DMS79 treated with DMSO at 0.1 percent for 48 hours (cell line): ENCODE measurements around the gene APCDD1.
"Not testable (repeated sequence)": the region's sequence is repeated elsewhere in the genome, so short reads cannot be mapped to it uniquely, and the experiment has no call there.

Experiments
- DNase-seq: peaks from one replicate; lab custom pipeline; 2025; lab: John Stamatoyannopoulos, UW

The APCDD1 gene

DNA sequence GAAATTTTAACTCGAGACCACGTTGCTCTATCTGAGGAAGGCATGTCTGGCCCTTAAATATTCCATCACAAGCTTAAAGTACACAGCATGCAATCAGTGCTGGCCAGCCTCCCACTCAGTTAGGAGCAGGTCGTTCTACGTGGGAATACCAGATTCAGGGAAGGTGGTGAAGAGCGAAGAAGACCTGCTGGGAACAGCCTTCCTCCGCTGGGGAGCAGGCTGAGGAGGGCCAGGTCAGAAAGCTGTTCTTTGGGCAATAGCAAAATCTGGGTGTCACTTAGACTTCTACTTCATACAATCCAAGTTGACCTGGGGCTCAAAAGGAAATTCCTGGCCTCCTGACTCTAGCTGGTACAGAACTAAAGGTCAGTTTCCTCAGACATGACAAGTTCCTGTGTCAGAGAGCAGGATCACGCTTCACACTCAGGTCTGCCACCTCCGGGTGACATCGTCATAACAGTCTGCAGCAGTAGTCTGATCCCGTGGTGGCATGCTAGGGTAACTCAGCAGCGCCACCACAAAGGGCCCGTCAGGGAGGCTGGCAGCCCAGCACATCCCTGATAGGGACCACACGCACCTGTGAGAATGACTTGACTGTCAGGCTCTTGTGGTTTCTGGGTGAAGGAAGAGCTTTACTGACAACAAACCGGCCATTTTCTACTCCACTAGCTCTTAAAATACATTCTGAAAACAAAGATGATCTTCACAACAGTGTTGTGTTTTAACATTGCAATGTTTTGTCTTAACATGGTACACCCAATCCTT lies 36.1 kb downstream of the APCDD1 start:
- DNase-seq: no peak

GRCh38 chr18:10495936-10496335 lies 41.5 kb downstream of the APCDD1 start:
- no peak for DNase-seq

DNA sequence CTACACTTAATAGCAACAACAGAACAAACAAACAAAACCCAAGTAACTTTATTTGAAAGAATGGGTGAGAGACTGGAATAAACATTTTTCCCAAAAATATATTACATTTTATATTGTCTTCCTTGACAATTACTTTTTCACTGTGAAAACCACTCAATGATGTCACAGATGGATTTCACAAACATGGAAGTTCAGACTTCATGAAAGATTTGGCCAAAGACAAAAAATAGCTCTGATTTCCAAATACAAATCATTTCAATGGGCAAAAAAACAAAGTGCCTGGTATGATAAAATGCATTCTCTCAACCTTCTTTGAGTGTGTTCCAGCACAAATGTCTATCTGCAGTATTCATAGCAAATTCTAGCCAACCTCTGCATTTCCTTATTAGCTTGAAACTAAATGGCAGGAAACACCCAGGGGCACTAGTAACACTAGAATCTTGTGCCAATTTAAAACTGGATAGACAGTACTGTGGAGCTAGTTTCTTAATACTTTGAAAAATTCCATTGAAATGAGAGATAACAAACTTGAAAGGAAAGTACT lies 42.8 kb downstream of the APCDD1 start:
- no peak for DNase-seq

DNA sequence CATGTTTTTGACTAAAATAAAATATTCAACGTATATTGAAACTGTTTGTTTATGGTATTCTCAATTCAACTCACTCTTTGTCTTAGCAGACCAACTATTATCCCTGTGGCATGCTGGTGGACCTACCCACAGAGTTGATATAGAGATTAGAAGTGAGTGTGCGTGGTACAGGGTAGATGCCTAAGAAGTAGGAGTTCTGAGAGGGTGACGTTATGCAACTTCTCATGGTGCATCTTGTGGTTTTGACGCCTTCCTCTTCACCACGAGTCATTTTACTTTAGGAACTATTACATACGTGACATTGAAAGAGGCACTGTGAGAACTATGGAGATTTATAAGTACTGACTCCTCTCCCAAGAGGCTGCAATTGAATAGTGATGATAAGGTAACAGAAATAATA lies 44.8 kb downstream of the APCDD1 start:
- no peak for DNase-seq

GRCh38 chr18:10500038-10500437 lies 45.6 kb downstream of the APCDD1 start:
- no peak for DNase-seq

DNA sequence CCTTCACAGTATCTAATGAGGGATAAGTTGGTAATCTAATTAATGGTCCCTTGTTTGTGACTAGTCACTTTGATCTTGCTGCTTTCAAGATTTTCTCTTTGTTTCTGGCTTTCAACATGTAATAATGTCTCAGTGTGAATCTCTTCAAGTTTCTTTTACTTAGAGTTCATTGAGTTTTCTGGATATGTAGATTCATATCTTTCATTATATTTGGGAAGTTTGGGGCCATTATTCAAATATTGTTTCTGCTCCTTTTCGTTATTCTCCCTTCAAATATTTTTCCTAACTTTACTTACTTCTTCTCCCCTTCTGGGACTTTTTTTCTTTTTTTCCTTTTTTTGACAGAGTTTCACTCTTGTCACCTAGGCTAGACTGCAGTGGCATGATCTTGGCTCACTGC lies 50.3 kb downstream of the APCDD1 start:
- DNase-seq: no peak

- not testable (repeated sequence) for DNase-seq
Measured at GRCh38 chr18:10505892-10506291, 51.5 kb downstream of the APCDD1 start.

DNA sequence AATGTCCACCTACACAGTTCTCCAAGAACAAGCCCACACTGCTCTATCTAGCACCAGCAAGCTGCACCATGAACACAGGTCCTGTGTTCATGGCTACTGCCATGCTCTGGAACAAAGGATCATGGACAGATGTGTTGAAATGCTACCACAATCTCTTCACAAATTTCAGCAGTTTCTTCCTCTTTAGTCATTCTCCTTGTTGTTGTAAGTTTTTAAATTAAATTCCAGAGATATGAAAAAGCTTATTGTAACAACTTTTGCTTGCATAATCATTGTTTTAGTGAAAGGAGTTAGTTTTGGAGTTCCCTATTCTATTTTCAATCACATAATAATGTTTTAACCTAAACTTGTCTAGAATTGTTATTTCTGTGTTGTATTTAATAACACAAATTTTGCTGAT lies 54.2 kb downstream of the APCDD1 start:
- no peak for DNase-seq

DNA sequence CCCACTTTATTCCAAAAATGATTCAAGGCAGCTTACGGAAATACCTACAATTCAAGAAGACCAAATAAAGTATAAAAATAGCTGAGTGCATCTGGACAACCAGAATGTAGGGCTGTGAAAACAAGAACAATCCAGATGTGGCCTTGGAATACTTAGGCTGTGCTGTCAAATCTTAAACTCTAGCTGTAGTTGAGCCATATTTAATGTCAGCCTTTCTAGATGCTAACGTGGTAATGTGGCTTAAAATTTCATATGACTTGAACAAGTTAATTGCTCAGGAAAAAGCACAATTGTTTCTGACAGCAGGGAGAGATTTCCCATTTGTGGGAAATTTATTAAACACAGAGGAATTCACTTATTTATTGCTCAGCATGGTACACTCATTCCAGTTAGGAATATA lies 56.8 kb downstream of the APCDD1 start:
- no peak for DNase-seq

- DNase-seq: no peak
Measured at GRCh38 chr18:10514082-10514481, 59.6 kb downstream of the APCDD1 start.

DNA sequence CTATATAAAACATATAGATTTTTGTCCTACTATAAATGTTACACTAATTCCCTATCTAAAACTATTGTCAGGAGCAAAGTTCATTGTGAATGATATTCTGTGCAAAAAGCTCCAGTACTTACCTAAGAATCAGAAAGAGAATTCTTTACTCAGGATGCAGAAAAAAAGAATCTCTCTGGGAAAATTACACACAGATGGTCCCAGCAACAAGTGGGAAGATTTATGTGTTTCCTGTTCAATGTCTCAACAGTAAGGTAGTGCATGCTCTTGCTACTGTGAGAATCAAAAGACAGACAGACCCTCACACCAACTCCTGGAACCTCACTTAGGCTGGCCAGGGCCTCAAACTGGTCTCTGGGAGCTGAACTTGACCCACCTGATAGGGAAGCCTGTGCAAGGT lies 60.2 kb downstream of the APCDD1 start:
- no peak for DNase-seq

DNA sequence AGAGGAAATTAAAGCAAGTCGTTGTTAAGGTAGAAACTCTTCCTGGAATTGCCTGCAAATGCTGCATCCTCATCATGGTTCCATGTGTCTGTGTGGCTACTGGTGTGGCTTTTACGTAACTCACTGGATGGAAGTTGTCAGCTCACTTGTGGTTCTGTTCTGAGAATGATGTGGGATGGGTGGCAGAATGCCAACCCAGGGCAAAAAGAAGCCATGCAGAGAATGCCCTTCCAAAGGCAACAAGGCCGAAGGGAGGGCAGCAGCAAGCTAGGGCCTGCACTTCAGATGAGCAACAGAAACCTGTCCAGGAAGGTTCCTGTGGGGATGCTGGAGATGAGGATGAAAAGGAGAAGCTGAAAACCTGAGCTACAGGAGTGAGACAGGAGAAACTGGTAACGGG lies 61.0 kb downstream of the APCDD1 start:
- no peak for DNase-seq

- no peak for DNase-seq
Measured at GRCh38 chr18:10516078-10516477, 61.6 kb downstream of the APCDD1 start.

DNA sequence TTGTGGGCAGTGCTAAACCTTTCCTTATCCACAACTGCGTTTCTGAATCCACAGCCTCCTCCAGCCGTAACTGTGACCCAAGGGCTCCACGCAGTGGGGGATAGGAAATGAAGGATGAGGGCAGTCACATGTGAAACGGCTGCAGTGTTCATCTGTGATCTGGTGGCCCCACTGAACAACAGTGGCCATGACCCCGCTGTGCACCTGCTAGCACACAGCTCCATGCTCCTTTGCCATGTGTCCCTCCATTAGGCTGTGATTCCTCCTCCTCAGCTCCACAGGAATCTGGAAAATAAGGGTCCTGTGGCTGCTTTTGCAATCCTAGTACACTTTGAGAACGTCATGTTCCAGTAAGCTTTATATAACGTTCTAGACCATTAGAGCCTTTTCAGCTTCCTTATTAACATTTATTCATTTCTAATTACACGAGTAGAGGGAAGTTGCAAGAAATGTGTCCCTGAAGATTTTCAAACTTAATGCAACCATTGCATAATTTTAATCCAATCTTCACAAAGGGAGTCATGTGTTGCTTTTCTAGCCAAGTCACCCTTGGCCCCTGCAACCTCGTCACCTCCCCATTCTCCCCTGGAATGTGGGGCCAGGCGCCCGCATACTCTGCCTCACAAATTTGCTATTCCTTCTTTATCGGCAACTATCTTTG lies 64.3 kb downstream of the APCDD1 start:
- DNase-seq: no peak

DNA sequence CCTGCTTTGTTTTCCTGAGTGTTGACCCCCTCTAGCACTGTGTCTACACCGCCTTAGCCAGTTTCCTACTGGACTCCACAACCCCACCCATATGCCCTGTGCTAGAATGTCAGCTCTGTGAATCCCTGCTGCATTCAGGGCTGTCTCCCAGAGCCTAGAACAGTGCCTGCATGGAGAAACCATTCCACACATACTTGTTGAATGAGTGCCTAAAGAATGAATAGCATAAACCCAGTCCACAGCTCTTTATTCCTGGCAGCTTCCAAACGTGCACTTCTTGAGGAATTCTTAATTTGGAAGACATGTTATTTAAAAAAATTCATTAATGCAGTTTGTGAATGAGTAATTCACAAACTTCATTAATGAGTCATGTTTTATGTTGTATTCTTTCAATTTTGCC lies 64.9 kb downstream of the APCDD1 start:
- DNase-seq: no peak

DNA sequence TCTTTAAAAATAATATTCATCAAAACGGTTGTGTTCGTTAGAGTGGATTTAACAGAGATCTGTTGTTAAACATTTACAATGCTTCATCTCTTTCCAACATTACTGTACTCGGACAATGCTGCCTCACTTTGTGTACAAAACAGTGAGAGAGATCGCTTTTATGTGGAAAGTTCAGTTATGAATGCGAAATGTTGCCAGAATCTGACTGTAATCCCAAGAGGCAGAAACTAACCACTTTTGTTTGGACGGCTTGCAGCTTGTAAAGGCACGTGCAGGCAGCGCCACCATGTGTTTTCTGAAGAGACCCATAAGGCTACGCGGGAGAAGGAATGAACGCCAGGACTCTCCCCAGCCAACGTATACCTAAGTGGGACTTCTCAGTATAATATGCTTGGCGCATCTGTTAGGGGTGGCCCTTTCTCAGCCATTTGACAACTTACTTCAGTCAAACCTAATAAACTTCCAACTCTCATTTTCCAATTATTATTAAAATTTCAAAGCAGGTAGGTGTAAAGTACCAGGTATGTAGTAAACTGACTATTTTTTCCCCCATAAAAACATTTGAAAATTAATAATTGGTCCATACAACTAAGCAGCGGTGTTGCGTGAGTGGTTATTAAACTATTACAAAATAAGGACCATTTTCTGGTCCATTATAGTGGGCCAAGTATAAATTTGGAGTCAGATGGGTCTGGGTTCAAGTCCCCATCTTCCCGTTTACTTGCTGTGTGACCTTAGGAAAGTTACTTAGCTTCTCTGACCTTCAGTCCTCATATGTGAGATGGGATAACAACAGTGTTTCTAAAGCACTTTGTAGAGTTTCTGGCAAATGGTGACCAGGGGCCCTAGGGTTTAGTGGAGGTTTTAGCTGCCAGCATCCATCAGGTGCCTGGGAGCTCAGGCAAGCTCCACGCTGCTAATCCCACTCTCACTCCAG lies 65.8 kb downstream of the APCDD1 start:
- DNase-seq: peak; percentile 65

- no peak for DNase-seq
Measured at GRCh38 chr18:10521566-10521965, 67.1 kb downstream of the APCDD1 start.

DNA sequence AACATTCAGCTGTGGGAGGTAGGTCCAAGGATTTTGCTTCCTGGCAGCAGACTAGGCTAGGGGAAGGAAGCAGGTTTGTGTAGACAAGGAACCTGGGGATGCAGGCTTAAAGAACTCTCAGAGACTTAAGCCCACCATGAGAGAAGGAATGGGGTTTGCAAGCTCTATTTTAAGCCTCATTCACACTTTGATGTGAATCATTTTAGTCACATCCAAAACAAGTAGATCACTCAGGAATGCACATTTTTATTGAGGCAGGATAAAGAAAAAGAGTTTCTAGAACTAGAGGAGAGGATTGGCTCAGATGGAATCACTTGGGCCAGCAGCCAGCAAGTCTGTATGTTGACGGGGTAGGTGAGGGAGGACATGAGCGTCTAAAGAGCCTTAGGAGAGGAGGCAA lies 68.1 kb downstream of the APCDD1 start:
- DNase-seq: no peak

- no peak for DNase-seq
Measured at GRCh38 chr18:10523544-10523943, 69.1 kb downstream of the APCDD1 start.

DNA sequence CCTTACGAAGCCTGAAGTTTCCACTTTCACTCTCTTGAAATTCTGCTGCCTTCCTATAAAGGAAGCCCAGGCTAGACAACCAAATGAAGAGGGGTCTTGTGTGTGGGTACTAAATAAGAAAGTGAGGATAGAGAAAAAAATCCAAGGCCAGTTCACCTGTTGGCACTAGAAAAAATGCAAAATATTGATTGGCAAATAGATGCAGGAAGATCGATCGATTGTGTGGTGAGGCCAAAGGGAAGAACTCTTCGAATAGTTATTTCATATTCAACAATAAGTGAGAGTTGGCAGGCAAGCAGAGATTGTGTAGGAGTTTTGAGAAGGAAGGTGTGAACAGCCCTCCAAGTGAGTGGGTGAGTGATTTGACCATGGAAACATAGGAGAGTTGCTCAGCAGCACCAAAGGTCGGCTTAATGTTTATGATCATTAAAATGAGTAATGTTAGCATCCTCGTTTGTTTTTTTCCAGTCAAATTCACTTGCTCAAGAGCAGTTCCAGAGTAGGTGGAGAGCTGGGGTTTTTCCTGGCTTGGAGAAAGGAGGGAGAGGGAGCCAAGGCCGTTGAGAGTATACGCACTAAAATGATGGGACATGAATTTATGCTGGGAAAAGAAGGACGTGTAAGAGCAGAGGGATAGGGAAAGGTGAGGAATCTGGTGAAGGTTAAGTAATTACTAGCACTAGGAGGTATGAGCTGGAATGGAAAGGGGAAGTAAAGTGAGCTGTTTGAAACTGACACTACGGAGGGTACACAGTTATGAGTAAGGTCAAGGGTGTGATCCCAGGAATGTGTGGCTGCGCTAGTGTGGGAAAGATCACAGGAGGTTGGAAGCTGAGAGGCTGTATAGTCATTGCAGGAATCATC lies 70.3 kb downstream of the APCDD1 start:
- no peak for DNase-seq

GRCh38 chr18:10525371-10525691 lies 70.9 kb downstream of the APCDD1 start:
- no peak for DNase-seq
